GM18520 (cell line): ENCODE results near the gene SWAP70.

ENCODE experiments used
- ATAC-seq: cut with Tn5 transposase; IDR thresholded peaks from one replicate; pipeline ENCODE4 v1.9.1; 2021; ENCODE audit not compliant: unreplicated experiment

SWAP70 gene

DNA sequence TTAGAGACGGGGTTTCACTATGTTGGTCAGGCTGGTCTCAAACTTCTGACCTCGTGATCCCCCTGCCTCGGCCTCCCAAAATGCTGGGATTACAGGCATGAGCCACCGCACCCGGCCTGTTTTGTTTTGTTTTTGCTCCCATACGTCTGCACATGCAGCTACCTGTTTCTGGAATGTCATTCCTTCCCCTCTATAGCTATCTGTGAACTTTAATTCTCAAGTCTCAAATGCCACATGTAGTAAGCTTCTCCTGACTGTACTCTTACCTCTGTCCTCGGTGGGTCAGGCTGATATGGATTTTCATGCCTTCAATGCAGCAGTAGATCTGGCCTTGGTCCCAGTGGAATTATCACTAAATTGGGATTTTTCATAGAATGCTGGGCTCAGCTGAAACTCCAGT lies 12.4 kb upstream of the SWAP70 start:
- ATAC-seq: no peak

DNA sequence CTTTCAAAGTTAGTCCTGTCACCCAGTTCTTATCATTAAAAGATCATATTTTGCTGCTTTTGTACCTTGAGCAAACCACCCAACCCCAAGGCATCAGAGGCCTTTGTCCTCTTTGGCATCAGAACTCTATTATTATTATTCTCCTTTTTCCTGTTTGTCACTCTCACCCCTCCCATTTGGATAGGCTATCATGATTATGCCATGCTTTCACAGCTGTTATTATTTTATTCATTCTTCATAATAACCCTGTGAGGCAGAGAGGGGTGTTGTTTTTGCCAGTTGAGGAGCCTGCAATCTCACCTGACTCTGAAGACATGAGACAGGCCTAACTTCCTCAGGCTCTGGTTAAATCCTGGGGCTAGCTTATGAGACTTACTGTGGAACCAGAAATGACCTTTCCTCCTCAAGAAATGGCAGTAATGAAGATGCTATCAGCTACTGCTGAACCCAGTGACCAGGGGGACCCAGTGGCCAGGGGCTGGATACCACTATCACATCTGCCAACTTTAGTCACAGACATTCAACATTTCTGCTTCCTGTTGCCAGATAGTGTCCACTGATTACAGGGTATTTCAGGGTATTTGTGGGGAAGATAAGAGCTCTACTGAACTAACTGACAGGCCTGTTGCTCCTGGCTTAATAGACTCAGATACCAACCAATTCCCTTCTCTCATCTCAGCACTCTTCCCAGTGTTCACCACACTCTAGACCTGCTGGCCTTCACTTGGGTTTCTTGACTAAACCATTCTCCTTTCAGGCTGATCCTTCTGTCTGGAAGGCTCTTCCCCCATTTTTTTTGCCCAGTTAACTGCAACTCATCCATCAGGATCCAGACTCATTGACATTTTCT lies 11.8 kb upstream of the SWAP70 start:
- ATAC-seq: no peak

DNA sequence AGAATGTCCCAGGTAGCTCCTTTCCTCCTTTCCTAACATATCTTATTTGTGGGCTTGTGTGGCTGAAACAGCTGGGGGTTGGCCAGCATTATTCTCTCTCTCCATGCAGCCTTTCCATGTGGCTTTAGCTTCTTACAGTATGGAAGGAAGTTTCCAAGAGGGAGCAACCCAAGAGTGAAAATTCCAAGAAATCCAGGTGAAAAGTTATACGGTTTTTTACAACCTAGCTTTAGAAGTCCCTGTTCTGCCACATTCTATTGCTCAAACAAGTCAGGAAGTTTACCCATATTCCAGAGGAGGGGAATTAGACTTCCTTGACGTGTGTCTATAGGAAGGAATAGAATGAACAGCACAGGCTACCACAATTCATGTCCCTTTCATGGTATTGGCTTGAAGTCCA lies 10.0 kb upstream of the SWAP70 start:
- no peak for ATAC-seq

DNA sequence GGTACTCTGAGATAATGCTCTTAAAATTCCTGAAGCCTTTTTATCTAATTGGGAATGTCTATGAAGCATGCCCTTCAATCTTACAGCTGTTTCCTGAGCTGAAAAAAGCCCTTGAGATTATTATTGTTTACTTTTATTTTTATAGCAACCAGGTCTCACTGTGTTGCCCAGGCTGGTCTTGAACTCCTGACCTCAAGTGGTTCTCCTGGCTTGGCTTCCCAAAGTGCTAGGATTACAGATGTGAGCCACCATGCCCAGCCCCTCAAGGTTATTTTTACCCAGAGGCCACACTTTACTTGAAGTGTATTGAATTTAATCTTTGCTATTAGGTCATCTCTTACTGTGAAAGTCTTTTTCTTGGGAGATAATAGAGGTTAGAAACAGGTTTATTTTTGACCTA lies 7.0 kb upstream of the SWAP70 start:
- ATAC-seq: no peak

DNA sequence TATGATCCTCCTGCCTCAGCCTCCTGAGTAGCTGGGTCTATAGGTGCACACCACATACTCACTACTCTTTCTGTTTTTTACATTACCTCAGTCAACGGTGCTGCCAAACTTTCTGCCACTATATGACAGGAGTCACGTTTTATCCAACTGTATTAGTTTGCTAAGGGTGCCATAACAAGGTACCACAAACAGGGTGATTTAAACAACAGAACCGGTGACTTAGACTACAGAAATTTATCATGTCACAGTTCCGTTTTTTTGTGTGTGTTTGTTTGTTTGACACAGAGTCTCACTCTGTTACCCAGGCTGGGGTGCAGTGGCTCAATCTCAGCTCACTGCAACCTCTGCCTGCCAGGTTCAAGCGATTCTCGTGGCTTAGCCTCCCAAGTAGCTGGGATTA lies 6.3 kb upstream of the SWAP70 start:
- no peak for ATAC-seq

DNA sequence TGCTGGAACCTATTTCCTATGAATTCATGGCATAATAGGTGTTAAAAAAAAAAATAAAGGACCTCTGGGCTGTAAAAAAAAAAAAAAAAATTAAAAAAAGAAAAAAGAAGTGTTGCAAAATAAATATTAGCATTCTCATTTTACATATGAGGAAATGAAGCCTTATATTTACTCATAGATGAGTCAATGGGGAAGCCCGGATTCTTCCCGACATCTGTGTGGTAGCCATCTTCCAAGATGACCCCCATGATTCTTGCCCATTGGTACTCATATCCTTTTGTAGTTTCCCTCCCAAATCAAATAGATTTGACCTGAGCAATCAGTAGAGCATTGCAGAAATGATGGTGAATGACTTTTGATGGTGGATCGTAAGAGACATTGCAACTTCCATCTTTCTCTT lies 3.0 kb upstream of the SWAP70 start:
- no peak for ATAC-seq

DNA sequence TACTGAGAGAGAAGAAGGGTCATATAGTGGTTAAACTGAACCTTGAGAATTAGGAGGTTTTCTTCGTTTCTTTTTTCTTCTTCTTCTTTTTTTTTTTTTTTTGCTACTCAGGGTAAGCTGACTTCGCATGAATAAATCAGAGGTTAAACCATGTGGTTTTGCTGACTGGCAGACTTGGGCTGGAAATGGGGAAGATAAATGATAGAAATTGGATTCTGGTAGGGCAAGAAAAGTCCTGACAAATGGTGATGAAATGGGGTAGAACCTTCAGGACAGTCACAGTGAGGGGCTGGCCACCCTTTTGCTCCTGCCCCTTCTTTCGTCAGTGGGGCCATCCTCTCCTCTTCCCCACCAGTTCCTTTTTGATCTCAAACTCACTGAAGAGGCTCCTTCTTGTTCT lies 1.6 kb upstream of the SWAP70 start:
- ATAC-seq: no peak

DNA sequence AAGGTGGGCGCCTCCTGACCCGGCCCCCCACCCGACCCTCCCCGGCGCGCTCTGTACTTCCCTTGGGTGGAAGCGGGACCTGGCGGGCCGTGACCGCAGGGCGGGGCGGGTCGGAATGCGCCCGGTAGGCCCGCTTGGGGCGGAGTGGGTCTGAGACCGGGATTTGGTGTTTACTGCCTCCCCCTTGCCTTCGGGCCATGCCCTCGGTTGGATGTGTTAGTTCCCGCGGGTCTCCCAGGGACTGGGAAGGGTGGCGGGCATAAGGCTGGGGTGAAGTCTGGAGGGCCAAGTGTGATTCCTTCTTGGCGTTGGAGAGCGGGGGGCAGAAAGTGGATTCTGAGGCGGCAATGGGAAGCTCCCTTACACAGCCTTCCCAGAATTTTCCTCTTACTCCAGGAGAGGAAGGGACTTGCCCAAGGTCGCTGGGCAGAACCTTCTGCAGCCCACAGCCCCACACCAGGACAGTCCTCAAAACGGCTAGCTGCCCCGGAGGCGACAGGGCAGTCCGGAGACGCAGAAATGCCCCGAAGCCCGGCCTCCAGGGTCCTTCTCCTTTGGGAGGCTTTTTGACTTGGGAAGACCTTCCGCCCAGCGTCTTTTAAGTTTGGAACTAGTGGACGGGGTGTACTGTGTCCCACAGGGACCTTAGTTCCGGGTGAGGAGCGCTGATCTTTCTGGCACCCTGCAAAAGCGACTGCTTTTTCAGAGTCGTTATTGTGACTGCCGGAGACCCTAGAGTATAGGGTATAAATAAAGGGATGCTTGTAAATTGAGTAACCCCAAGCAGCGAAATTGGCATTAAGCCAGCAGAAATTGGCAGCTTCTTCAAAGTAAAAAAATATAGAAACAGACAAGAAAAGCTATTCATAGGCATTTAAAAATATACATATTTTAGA lies 647 bp downstream of the SWAP70 start:
- ATAC-seq: peak; percentile 6

DNA sequence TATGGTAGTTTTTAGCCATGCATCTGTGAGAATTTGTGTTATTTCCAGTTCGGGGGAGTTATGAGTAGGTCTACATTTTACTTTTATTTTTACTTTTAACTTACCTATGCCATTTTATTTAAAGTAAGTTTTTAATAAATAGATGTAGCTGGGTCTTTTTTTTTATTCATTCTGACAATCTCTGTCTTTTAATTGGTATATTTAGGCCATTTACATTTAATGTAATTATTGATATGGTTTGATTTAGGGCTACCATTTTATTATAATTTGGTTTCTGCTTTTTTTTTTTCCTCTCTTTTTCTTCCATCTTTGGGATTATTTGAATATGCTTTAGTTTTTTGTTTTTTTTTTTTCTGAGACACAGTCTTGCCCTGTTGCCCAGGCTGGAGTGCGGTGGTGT lies 1.9 kb downstream of the SWAP70 start:
- no peak for ATAC-seq

DNA sequence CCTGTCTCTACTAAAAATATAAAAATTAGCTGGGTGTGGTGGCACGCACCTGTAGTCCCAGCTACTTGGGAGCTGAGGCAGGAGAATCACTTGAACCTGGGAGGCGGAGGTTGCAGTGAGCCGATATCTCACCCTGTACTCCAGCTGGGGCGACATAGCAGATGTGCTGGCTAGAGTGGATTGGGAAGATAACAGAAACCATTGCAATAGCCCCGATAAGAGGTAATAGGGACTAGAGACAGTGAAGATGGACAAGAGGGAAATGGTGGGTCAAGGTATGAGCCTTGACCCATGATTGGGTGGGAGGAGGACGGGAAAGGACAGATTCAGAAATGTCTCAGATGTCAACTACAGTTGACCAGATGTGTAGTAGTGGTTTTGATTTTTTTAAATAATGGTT lies 6.1 kb downstream of the SWAP70 start:
- no peak for ATAC-seq

DNA sequence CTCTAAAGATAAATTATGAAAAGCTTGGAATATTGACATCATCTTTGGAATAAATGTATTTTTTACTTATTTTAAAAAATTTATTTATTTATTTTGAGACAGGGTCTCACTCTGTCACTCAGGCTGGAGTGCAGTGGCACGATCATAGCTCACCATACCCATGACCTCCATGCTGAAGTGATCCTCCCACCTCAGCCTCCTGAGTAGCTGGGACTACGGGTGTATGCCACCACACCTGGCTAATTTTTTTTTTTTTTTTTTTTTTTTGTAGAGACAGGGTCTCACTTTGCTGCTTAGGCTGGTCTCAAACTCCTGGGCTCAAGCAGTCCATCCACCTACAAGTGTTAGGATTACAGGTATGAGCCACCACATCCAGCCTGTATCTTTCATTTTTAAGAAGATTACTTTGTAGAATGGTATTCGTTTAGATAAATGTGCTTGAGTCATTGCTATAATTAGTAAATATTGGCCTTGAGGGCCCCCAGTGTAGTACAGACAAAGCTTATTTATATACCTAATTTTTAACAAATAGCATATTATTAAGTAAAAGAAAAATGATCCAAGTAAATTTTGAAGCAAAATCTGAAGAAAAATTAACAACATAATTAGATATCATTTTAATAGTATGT lies 8.5 kb downstream of the SWAP70 start:
- no peak for ATAC-seq

DNA sequence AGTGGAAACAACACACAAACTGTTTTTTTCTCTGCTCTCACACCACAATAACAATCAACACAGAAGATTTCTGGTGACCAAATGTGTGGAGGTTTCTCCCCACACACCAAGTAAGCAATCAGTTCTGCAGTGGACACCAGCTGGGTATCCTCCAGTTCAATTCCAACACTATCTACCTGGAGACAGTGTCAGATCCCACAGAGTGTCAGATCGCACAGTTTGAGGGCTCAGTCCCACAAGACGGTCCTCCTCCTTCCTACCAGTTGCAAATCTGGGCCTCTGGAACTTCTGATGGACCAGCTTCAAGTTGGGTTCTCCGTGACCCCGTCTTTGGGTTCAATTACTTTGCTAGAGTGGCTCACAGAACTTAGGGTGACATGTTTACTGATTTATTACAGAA lies 9.0 kb downstream of the SWAP70 start:
- ATAC-seq: no peak

DNA sequence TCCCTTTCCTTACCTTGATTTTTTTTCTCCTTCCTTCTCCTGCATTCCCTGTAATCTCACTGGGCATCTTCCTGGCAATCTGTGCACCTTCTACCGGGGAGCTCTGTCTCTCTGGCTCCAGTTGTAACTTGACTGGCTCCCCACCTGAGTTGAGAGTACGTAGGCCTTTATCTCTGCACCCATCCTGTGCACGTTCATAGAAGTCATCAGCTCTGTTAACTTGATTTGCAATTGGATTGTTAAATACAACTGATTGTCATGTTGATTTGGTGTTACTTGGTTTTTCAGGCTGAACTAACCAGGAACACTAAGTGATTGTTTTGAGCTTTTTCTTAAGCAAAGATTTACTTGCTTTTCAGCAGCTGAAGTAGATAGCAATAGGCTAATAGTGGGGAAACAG lies 11.8 kb downstream of the SWAP70 start:
- ATAC-seq: no peak

DNA sequence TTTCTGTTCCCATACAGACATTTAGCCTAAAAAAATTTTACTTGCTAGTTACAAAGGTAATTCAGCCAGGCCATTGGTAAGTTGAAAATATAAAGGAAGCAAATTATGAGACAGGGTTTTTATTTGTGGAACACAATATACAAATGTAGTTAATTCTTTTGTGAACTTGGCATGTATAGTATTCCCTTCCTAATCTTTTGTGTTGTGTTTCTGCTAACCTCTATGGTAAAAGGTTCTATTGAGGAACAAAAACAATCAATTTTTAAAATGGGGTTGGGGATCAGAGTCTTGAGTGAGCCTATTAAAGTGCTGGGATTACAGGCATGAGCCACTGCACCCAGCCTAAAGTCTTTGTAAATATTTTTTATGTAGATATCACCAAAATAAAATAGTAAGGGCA lies 14.1 kb downstream of the SWAP70 start:
- ATAC-seq: no peak

DNA sequence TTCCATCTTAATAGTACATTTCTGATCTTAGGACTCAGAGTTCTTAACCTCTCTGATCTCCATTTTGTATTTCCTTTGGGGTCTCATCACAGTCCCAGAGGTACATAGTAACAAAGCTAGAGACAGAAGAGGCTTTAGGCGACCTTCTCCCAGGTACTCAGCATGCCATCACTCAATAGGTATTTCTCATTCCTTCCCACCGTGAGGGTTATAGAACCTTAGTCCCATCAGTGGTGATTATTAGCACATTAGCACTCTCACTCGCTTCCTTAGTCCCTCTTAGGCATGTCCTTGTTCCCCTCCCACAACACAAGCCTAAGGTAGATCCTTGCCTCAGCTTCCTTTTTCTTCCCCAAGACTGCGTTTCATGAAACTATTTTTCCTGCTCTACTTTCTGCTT lies 14.7 kb downstream of the SWAP70 start:
- ATAC-seq: no peak

DNA sequence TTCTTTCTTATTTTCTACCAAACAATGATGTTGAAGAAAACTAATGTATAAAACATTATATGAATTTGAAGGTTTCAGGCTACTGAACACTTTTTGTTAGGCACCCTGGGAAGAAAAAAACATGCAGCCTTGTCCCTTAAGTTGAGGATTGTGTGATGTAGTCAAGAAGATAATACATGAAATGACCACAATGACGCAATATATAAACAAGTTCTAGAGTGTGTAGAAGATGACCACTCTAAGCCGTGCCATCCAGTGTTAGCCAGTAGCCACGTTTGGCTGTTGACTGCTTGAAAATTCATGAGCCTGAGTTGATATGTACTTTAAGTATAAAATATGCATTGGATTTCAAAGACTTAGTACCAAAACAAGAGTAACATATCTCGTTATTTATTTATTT lies 16.2 kb downstream of the SWAP70 start:
- ATAC-seq: no peak

DNA sequence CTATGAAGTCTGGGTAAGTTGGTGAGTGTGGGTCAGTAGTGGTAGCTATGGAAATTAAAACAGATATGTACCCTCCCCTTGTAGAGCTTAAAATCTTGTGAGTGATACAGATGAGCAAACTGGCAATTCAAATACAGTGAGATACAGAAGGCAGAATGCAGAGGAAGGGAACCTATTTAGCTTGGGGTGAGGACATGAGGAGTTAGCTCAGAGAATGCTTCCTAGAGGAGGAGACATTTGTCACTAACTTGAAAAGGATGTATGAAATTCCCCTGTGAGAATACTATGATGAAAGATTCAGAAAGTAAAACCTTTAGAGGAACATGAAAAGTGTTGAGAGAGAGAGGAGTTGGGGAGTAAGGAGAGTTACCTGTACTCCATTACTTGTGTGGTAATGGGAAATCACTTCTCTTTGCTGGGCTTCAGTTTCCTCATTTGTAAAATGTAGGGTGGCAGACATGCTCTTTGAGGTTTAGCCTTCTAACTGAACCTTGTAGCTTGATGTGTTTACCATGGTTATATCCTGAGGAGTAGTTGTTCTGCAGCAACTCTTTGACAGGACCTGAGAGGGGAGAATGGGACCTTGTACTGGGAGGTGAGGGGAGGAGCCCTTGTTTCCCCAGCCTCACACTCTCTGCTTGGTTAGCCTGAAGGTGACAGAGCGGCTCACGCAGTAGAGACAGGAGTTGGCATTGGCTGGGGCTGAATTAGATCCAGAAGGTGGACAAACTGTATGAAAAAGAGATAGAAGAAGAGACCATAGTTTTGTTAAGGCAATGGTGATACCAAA lies 17.9 kb downstream of the SWAP70 start:
- ATAC-seq: no peak

DNA sequence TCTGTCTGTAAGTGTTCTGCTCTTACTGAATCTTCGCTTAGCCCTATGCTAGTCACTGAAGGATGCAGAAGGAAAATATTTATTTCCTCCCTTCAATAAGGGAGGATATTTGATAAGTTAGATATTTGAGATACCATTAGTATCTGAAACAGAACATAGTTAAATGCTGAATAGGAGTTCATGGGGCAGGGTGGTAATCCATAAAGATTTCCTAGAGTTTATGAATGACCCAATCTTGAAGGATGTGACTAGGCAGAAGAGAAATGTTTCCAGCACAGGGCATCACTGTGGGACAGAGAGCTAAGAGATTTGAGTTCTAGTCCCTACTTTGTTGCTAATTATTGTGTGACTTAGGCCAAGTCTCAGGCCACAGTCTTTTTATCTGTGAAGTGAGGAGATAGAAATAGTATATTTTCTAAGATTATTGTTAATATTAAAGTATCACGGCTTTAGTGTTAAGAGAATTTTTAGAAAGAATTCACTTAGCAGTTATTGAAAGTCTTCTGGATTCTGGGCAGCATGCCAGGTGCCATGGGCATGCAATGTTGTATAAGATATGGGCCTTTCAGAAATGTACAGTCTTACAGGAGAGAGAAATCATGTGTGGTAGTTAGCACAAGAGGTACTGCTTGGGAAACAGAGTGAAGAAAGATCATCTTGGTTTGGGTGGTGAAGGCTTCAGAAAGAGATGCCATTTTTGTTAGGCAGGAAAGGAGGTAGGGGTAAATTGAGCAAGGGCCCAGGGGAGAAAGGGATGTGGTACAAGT lies 24.0 kb downstream of the SWAP70 start:
- no peak for ATAC-seq

DNA sequence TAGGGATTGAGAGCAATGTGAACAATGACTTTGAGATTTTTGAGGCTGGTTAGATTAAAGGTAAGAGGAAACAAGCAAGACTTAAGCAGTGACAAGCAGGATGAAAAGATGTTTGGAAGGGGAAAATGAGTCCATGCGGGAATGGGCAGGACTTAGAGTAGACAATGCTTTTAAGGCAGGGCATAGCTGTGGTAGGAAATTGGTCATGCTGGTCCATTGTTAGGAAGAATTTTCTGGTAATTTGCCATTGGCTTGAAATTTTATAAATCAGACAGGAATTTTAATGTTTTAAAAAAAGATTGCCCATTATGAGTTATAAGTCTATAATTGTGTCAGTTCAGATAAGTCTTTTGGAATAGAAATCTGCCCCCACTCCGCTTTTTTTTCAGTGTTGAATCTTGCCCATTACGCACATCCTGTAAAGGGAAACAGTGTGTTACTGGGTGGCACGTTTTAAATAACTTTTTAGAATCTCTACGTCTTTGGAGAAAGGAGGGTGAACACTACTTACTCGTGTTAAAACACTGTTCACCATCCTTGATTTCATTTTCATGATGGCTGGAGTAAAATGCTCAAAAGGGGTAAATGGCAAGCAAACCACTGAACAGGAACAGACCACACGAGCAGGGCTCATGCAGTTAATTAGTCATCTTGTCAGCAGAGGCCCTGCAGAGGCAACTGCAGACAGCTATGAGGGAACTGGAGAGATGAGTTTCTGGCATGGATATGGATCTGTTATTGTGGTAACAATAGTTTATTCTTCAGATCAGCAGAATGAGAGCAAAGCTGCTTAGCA lies 25.0 kb downstream of the SWAP70 start:
- peak; percentile 47 for ATAC-seq
